SK-N-MC (cell line): ENCODE data around the gene GRM7.

Experiments
- EZH2 ChIP-seq: fragments of 200-600 bp; sonication (generic); IDR thresholded peaks from one replicate; pipeline ENCODE4 v1.6.1; 2017; ENCODE audit warnings: antibody characterized with exemption
- POLR2AphosphoS5 ChIP-seq: IDR thresholded peaks from 2 replicates; pipeline ENCODE4 v1.6.1; 2012; ENCODE audit warnings: mild to moderate bottlenecking, low read depth, low read length, borderline replicate concordance

- TF ChIP-seq POLR2AphosphoS5 (no peak), EZH2 (no peak)
Measured at GRCh38 chr3:7720649-7721297, 859.9 kb downstream of the GRM7 start.
